Measurements from ENCODE around the gene KRT78.

KRT78 gene

DNA sequence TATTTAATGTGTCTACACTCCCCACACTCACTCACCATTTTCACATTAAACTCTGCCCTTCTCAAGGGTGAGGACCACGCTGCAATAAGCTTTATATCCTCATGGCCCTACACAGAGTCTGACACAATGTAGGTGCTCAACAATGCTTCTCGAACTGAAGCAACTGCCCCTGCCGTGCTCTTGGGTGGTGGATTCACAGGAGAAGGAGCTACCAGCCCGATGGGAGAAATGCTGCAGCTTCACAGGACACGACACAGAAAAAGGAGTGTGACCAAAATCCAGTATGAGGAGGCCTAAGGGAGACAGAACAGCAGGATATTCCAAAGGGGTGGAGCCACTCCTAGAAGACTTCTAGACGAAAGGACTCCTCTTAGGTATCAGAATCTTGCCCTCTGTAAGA, 46.4 kb downstream of the KRT78 start:
- Histone ChIP-seq H3K4me1 (ENCODE audit: control insufficient read depth, insufficient read depth, low read length, poor library complexity, severe bottlenecking) (no peaks in the 10 kb centered on the region), H3K27me3 (replicated peaks; ENCODE audit: control insufficient read depth, insufficient read depth, low read length, poor library complexity, severe bottlenecking) (no peaks in the 10 kb centered on the region), H3K9me3 (ENCODE audit: control insufficient read depth, low read length) (no peaks in the 10 kb centered on the region), H3K27ac (ENCODE audit: insufficient read depth, low read length, poor library complexity, severe bottlenecking) (no peak overlapping the region), H3K36me3 (ENCODE audit: control insufficient read depth, insufficient read depth, low read length) (no peaks in the 10 kb centered on the region), H3K4me3 (ENCODE audit: insufficient read depth, low read depth, low read length, poor library complexity, severe bottlenecking) (no peak overlapping the region)
- no peak for DNase-seq

- Histone ChIP-seq H3K9me3 (ENCODE audit: control insufficient read depth, low read length) (no peaks in the 10 kb centered on the region), H3K27me3 (replicated peaks; ENCODE audit: control insufficient read depth, insufficient read depth, low read length, poor library complexity, severe bottlenecking) (no peaks in the 10 kb centered on the region), H3K27ac (ENCODE audit: insufficient read depth, low read length, poor library complexity, severe bottlenecking) (no peak overlapping the region), H3K36me3 (ENCODE audit: control insufficient read depth, insufficient read depth, low read length) (no peaks in the 10 kb centered on the region), H3K4me3 (ENCODE audit: insufficient read depth, low read depth, low read length, poor library complexity, severe bottlenecking) (no peak overlapping the region), H3K4me1 (ENCODE audit: control insufficient read depth, insufficient read depth, low read length, poor library complexity, severe bottlenecking) (no peaks in the 10 kb centered on the region)
- DNase-seq: no peak
These were observed 47.0 kb downstream of the KRT78 start for GRCh38 chr12:52801773-52802172.

DNA sequence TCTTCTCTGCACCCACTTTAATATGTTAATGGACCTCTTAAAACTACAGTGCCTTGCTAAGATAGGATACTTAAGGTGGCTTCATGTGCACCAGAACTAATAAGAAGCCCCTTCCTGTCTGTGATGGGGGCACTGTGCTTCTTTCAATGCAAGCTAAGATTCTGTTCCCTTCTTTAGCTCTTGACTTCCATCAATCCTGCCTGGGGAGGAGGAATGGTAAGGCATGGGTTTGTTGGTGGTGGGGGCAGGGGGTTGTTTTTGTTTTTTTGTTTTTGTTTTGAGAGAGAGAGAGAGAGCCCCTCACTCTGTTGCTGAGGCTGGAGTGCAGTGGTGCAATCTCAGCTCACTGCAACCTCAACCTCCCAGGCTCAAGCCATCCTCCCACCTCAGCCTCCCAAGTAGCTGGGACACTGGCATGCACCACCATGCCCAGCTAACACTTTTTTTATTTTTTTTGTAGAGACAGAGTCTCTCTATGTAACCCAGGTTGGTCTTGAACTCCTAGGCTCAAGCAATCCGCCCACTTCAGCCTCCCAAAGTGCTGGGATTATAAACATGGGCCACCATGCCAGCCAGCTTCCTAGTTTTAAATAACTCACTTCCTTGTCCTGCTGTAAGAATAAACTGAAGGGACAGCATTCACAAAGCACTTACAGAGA, 48.4 kb downstream of the KRT78 start:
- H3K9me3 ChIP-seq (ENCODE audit: control insufficient read depth, low read length): no peaks in the 10 kb centered on the region
- DNase-seq: no peak
- H3K4me1 ChIP-seq (ENCODE audit: control insufficient read depth, insufficient read depth, low read length, poor library complexity, severe bottlenecking): no peaks in the 10 kb centered on the region
- no peak overlapping the region for H3K27ac ChIP-seq (ENCODE audit: insufficient read depth, low read length, poor library complexity, severe bottlenecking)
- no peaks in the 10 kb centered on the region for H3K36me3 ChIP-seq (ENCODE audit: control insufficient read depth, insufficient read depth, low read length)
- no peaks in the 10 kb centered on the region for H3K27me3 ChIP-seq (replicated peaks; ENCODE audit: control insufficient read depth, insufficient read depth, low read length, poor library complexity, severe bottlenecking)
- no peak overlapping the region for H3K4me3 ChIP-seq (ENCODE audit: insufficient read depth, low read depth, low read length, poor library complexity, severe bottlenecking)

- Histone ChIP-seq H3K4me1 (ENCODE audit: control insufficient read depth, insufficient read depth, low read length, poor library complexity, severe bottlenecking) (no peaks in the 10 kb centered on the region), H3K27ac (ENCODE audit: insufficient read depth, low read length, poor library complexity, severe bottlenecking) (no peak overlapping the region), H3K36me3 (ENCODE audit: control insufficient read depth, insufficient read depth, low read length) (no peaks in the 10 kb centered on the region), H3K27me3 (replicated peaks; ENCODE audit: control insufficient read depth, insufficient read depth, low read length, poor library complexity, severe bottlenecking) (no peaks in the 10 kb centered on the region), H3K9me3 (ENCODE audit: control insufficient read depth, low read length) (no peaks in the 10 kb centered on the region), H3K4me3 (ENCODE audit: insufficient read depth, low read depth, low read length, poor library complexity, severe bottlenecking) (no peak overlapping the region)
- no peak for DNase-seq
These were observed 49.1 kb downstream of the KRT78 start for GRCh38 chr12:52799505-52800211.

- Histone ChIP-seq H3K36me3 (ENCODE audit: control insufficient read depth, insufficient read depth, low read length) (no peaks in the 10 kb centered on the region), H3K9me3 (ENCODE audit: control insufficient read depth, low read length) (no peaks in the 10 kb centered on the region), H3K27ac (ENCODE audit: insufficient read depth, low read length, poor library complexity, severe bottlenecking) (no peak overlapping the region), H3K4me3 (ENCODE audit: insufficient read depth, low read depth, low read length, poor library complexity, severe bottlenecking) (no peak overlapping the region), H3K27me3 (replicated peaks; ENCODE audit: control insufficient read depth, insufficient read depth, low read length, poor library complexity, severe bottlenecking) (no peaks in the 10 kb centered on the region), H3K4me1 (ENCODE audit: control insufficient read depth, insufficient read depth, low read length, poor library complexity, severe bottlenecking) (no peaks in the 10 kb centered on the region)
- no peak for DNase-seq
These were observed 49.9 kb downstream of the KRT78 start for GRCh38 chr12:52798671-52799504.

DNA sequence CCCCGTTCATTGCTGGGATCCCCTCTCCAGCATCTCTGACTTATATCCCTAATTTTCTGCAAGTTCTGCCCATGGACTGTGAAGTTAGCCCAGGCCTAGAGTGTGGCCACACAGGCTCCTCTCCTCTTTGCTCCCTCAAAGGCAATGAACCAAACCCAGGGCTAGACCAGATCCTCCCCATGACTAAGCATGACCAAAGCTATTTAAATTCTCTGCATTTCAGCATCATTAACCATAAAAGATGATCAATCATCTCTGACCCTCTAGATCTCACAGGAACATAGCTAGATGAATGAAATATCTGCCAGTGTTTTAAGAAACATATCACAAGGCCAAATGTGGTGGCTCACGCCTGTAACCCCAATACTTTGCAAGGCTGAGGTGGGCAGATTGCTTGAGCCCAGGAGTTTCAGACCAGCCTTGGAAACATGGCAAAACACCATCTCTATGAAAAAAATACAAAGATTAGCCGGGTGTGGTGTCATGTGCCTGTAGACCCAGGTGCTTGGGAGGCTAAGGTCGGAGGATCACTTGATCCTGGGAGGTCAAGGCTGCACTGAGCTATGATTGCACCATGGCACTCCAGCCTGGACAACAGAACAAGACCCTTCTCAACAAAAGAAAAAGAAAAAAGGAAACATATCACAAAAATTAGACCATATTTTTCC, 50.7 kb downstream of the KRT78 start:
- Histone ChIP-seq H3K9me3 (ENCODE audit: control insufficient read depth, low read length) (no peaks in the 10 kb centered on the region), H3K4me1 (ENCODE audit: control insufficient read depth, insufficient read depth, low read length, poor library complexity, severe bottlenecking) (no peaks in the 10 kb centered on the region), H3K27ac (ENCODE audit: insufficient read depth, low read length, poor library complexity, severe bottlenecking) (no peak overlapping the region), H3K36me3 (ENCODE audit: control insufficient read depth, insufficient read depth, low read length) (no peaks in the 10 kb centered on the region), H3K4me3 (ENCODE audit: insufficient read depth, low read depth, low read length, poor library complexity, severe bottlenecking) (no peak overlapping the region), H3K27me3 (replicated peaks; ENCODE audit: control insufficient read depth, insufficient read depth, low read length, poor library complexity, severe bottlenecking) (no peaks in the 10 kb centered on the region)
- DNase-seq: no peak

DNA sequence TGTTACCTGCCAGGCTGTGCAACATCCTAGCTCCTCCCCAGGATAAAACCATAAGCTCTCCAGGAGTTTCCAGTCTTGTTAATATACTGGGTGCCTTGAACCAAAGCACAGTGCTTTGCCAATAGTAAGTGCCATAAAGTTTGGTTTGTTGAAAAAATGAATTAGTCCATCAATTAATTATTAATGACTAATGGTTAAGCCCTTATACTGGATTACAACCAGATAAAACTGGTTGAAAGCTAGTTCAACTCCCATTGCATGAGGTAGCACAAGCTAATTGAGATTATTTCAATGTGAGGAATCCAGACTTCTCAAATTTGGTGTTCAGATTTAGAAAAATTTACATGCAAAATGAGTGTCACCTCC, 51.3 kb downstream of the KRT78 start:
- H3K4me1 ChIP-seq (ENCODE audit: control insufficient read depth, insufficient read depth, low read length, poor library complexity, severe bottlenecking): no peaks in the 10 kb centered on the region
- DNase-seq: no peak
- no peaks in the 10 kb centered on the region for H3K27me3 ChIP-seq (replicated peaks; ENCODE audit: control insufficient read depth, insufficient read depth, low read length, poor library complexity, severe bottlenecking)
- H3K9me3 ChIP-seq (ENCODE audit: control insufficient read depth, low read length): no peaks in the 10 kb centered on the region
- no peaks in the 10 kb centered on the region for H3K36me3 ChIP-seq (ENCODE audit: control insufficient read depth, insufficient read depth, low read length)
- H3K4me3 ChIP-seq (ENCODE audit: insufficient read depth, low read depth, low read length, poor library complexity, severe bottlenecking): no peak overlapping the region
- no peak overlapping the region for H3K27ac ChIP-seq (ENCODE audit: insufficient read depth, low read length, poor library complexity, severe bottlenecking)

DNA sequence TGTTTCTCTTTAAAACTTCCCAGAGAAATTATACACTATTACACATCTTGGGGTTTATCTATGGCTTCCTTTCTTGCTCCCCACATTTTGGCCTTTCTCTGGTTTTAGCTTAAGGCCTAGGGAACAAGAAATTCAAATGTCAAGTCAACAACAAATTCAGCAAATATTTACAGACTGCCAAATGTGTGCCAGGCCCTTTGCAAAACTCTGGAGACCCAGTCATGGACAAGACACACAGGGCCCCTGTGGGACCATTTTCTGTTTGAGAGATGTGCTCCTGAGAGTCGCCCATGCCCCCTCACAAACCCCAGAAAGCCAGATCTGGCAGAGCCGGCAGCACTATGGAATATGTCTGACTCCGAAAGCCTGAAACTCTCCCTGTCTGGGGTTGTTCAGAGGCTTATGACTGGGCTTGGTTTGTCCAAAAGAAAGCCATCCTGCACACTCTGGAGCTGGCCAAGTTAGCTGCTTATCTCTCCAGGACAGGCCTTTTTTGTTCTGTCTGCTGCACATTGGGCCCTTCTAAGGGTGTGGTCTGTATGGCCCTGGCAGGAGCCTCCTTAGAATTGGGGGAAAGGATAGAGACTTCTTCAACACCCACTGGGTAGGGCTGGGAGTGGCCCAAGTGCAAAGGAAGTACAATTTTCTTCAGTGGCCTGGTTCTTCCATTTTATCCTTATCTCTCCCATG, 51.8 kb downstream of the KRT78 start:
- H3K27ac ChIP-seq (ENCODE audit: insufficient read depth, low read length, poor library complexity, severe bottlenecking): no peak overlapping the region
- DNase-seq: no peak
- no peak overlapping the region for H3K4me3 ChIP-seq (ENCODE audit: insufficient read depth, low read depth, low read length, poor library complexity, severe bottlenecking)
- H3K36me3 ChIP-seq (ENCODE audit: control insufficient read depth, insufficient read depth, low read length): no peaks in the 10 kb centered on the region
- no peaks in the 10 kb centered on the region for H3K27me3 ChIP-seq (replicated peaks; ENCODE audit: control insufficient read depth, insufficient read depth, low read length, poor library complexity, severe bottlenecking)
- no peaks in the 10 kb centered on the region for H3K9me3 ChIP-seq (ENCODE audit: control insufficient read depth, low read length)
- no peaks in the 10 kb centered on the region for H3K4me1 ChIP-seq (ENCODE audit: control insufficient read depth, insufficient read depth, low read length, poor library complexity, severe bottlenecking)

DNA sequence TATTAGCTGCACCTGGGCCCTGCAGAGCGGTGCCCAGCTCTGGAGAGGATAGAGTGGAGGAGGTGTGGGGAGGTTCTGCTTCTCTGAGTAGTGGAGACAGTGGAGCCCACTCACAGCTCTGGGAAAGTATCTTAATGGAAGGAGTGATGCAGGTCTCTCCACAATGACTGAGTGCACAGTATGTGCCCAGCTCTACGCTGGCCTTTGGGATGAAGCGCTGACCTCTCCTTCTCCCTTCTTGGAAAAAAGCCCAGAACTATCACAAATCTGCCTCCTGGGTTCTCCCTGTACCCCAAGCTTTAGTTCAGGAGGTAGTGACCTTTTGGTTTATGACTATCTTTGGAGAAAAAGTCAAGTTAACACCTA, 52.4 kb downstream of the KRT78 start:
- no peaks in the 10 kb centered on the region for H3K36me3 ChIP-seq (ENCODE audit: control insufficient read depth, insufficient read depth, low read length)
- no peaks in the 10 kb centered on the region for H3K9me3 ChIP-seq (ENCODE audit: control insufficient read depth, low read length)
- H3K27ac ChIP-seq (ENCODE audit: insufficient read depth, low read length, poor library complexity, severe bottlenecking): no peak overlapping the region
- H3K4me1 ChIP-seq (ENCODE audit: control insufficient read depth, insufficient read depth, low read length, poor library complexity, severe bottlenecking): no peaks in the 10 kb centered on the region
- H3K4me3 ChIP-seq (ENCODE audit: insufficient read depth, low read depth, low read length, poor library complexity, severe bottlenecking): no peak overlapping the region
- no peak for DNase-seq
- no peaks in the 10 kb centered on the region for H3K27me3 ChIP-seq (replicated peaks; ENCODE audit: control insufficient read depth, insufficient read depth, low read length, poor library complexity, severe bottlenecking)

All from effector memory CD4-positive, alpha-beta T cell (primary cell).